Liver (tissue), 9 donors: ENCODE data around the gene CHSY1. TPM values are rescaled to one million over a fixed set of nuclear protein-coding genes. Genes with fewer than 3 reads are reported as not detected.

Source experiments
- DNase-seq: peaks from one replicate; pipeline ENCODE4 v3.0.0-alpha.2; 2017; ENCODE audit warnings: low spot score
- H3K27ac ChIP-seq, 2 donors: one replicate each; pipeline ENCODE4 v1.7.0; 2013; ENCODE audit warnings: inconsistent platforms in 2 of 2, low read length in 2 of 2, control low read depth in 1 of 2, low read depth in 1 of 2, mild to moderate bottlenecking in 1 of 2
- H3K27me3 ChIP-seq, 4 donors: one replicate each; pipeline versions ENCODE4 v1.6.1 to v1.7.0; 2013; ENCODE audit warnings: low read length in 3 of 4, inconsistent platforms in 1 of 4, mild to moderate bottlenecking in 1 of 4, moderate library complexity in 1 of 4; ENCODE audit not compliant: control insufficient read depth in 4 of 4, insufficient read depth in 4 of 4
- H3K36me3 ChIP-seq, 4 donors: one replicate each; pipeline versions ENCODE4 v1.6.1 to v1.7.0; 2013; ENCODE audit warnings: low read length in 3 of 4, mild to moderate bottlenecking in 3 of 4, low read depth in 1 of 4, moderate library complexity in 1 of 4; ENCODE audit not compliant: control insufficient read depth in 4 of 4, insufficient read depth in 3 of 4
- H3K4me1 ChIP-seq, 4 donors: one replicate each; pipeline versions ENCODE4 v1.6.1 to v1.7.0; 2013; ENCODE audit warnings: low read length in 3 of 4, mild to moderate bottlenecking in 3 of 4, moderate library complexity in 1 of 4; ENCODE audit not compliant: control insufficient read depth in 4 of 4, insufficient read depth in 4 of 4
- H3K4me3 ChIP-seq, 3 donors: one replicate each; pipeline versions ENCODE4 v1.6.1 to v1.7.0; 2013; ENCODE audit warnings: low read length in 3 of 3, control low read depth in 1 of 3, low read depth in 1 of 3, mild to moderate bottlenecking in 1 of 3
- H3K9ac ChIP-seq, 2 donors: one replicate each; pipeline ENCODE4 v1.7.0; 2013; ENCODE audit warnings: low read length in 2 of 2, mild to moderate bottlenecking in 2 of 2, moderate library complexity in 2 of 2, control low read depth in 1 of 2, low read depth in 1 of 2
- H3K9me3 ChIP-seq, 4 donors: one replicate each; pipeline versions ENCODE4 v1.6.1 to v1.7.0; 2013; ENCODE audit warnings: low read length in 3 of 4; ENCODE audit not compliant: control insufficient read depth in 4 of 4
- ATF3 ChIP-seq: IDR thresholded peaks from 2 replicates; pipeline ENCODE4 v1.6.1; 2016; ENCODE audit warnings: antibody characterized with exemption
- EGR1 ChIP-seq, 2 donors: IDR thresholded peaks; 2 replicates each; pipeline ENCODE4 v1.6.1; 2016 to 2018; ENCODE audit warnings: antibody characterized with exemption in 2 of 2, low read depth in 2 of 2
- FOXA1 ChIP-seq: IDR thresholded peaks from 2 replicates; pipeline ENCODE4 v1.6.1; 2016; ENCODE audit warnings: antibody characterized with exemption
- FOXA2 ChIP-seq: IDR thresholded peaks from 2 replicates; pipeline ENCODE4 v1.6.1; 2016; ENCODE audit warnings: antibody characterized with exemption
- GABPA ChIP-seq, 2 donors: IDR thresholded peaks in 1 of 2; conservative IDR thresholded peaks in 1 of 2; 2 replicates each; pipeline ENCODE4 v1.6.1; 2016; ENCODE audit warnings: antibody characterized with exemption in 2 of 2, mild to moderate bottlenecking in 1 of 2, moderate library complexity in 1 of 2
- HNF4A ChIP-seq, 2 donors: conservative IDR thresholded peaks; 2 replicates each; pipeline ENCODE4 v1.6.1; 2016; ENCODE audit warnings: antibody characterized with exemption in 2 of 2, mild to moderate bottlenecking in 2 of 2
- HNF4G ChIP-seq: IDR thresholded peaks from 2 replicates; pipeline ENCODE4 v1.6.1; 2016; ENCODE audit warnings: antibody characterized with exemption
- NR2F2 ChIP-seq: IDR thresholded peaks from 2 replicates; pipeline ENCODE4 v1.6.1; 2016; ENCODE audit warnings: antibody characterized with exemption
- REST ChIP-seq: IDR thresholded peaks from 2 replicates; pipeline ENCODE4 v1.6.1; 2016; ENCODE audit warnings: antibody characterized with exemption, mild to moderate bottlenecking
- SP1 ChIP-seq: IDR thresholded peaks from 2 replicates; pipeline ENCODE4 v1.6.1; 2018; ENCODE audit warnings: antibody characterized with exemption, mild to moderate bottlenecking
- TAF1 ChIP-seq: conservative IDR thresholded peaks from 2 replicates; pipeline ENCODE4 v1.6.1; 2016; ENCODE audit warnings: antibody characterized with exemption, mild to moderate bottlenecking
- WGBS: extraction: QIAGEN DNeasy Blood & Tissue Kit; methylation state at CpG from one replicate; pipeline ENCODE4 v1.1.7; 2013; 5-methylcytosine and 5-hydroxymethylcytosine counted together
- polyA plus RNA-seq, 2 donors: library from polyadenylated mRNA; stranded (reverse) in 1 of 2; unstranded in 1 of 2; fragments of 200-250 nt in 1 of 2; fragments of >200 nt in 1 of 2; fragmentation: Nextera tagmentation in 1 of 2; extraction: Ambion mirVana in 1 of 2; gene quantifications; one replicate each; pipeline versions ENCODE4 v1.2.1 to v1.2.3, GENCODE V29; 2013 to 2015
- total RNA-seq, 2 donors: library from RNA; depleted of rRNA; stranded (reverse); fragments of >200 nt; gene quantifications; one replicate each; pipeline ENCODE4 v1.2.3, GENCODE V29; 2014
- TF ChIP-seq, protein P1 (sequence below): IDR thresholded peaks from 2 replicates; pipeline ENCODE4 v1.6.1; 2016; ENCODE audit warnings: antibody characterized with exemption
- TF ChIP-seq, protein P2 (sequence below): fragments of 150-350 bp; IDR thresholded peaks from 2 replicates; pipeline ENCODE4 v1.5.1; 2017; ENCODE audit warnings: improper control_type of control experiment, low read depth, low read length; ENCODE audit not compliant: missing input control
- donor health status: healthy.
- donor health status: healthy.
- donor health status: healthy.
- donor health status: healthy.
- donor health status: healthy.

CHSY1 gene
- total and polyA plus RNA-seq, 4 donors: 1.4 to 12.3 (median 6.6) TPM

DNA sequence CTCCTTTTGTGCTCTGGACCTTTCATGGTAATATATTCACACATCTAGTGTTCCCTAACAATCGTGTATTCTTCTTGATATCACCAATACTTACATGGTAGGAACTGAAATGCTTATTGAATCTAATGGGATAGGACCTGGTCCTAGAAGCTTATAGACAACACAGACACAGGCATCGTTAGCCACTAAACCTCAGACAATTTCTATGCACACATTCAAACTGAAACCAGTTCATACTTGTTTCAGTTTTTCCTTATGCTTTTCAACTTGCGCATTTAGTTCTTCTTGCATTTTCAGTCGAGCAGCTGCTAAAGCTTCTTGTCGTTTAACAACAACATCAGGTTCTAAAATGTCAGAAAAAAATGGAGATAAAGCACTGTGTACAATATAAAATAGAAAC lies 23.2 kb upstream of the CHSY1 start:
- Histone ChIP-seq H3K27ac (no peak overlapping the region), H3K9me3 (no peaks in the 10 kb centered on the region), H3K4me1 (peaks cover 0 to 23% (median 9%) of the 10 kb centered on the region in 4 donors), H3K27me3 (no peaks in the 10 kb centered on the region), H3K4me3 (no peak overlapping the region), H3K36me3 (peaks cover 18 to 52% (median 48%) of the 10 kb centered on the region in 4 donors), H3K9ac (no peak overlapping the region)
- DNase-seq: no peak
- 90% methylated on average over 5 of the region's 5 CpGs for WGBS
- TF ChIP-seq NR2F2 (no peak), EGR1 (IDR thresholded peaks at IDR 0.05; ENCODE audit: low read depth in 2 of 2) (no peak), GABPA (IDR thresholded peaks at IDR 0.05 in 1 of 2, conservative IDR thresholded peaks at IDR 0.05 in 1 of 2) (no peak), HNF4G (no peak), ATF3 (no peak), TAF1 (no peak), FOXA2 (no peak), FOXA1 (no peak)
- TF ChIP-seq, protein P1, sequence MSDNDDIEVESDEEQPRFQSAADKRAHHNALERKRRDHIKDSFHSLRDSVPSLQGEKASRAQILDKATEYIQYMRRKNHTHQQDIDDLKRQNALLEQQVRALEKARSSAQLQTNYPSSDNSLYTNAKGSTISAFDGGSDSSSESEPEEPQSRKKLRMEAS: no peak

GRCh38 chr15:101273534-101273933 lies 21.7 kb upstream of the CHSY1 start:
- Histone ChIP-seq H3K4me1 (peaks cover 0 to 16% (median 4%) of the 10 kb centered on the region in 4 donors), H3K27me3 (no peaks in the 10 kb centered on the region), H3K9me3 (no peaks in the 10 kb centered on the region), H3K9ac (no peak overlapping the region), H3K4me3 (no peak overlapping the region), H3K36me3 (peaks cover 18 to 54% (median 51%) of the 10 kb centered on the region in 4 donors), H3K27ac (no peak overlapping the region)
- TF ChIP-seq FOXA1: no peak
- TF ChIP-seq, protein P1: no peak
- no peak for TF ChIP-seq HNF4A (conservative IDR thresholded peaks at IDR 0.05)
- TF ChIP-seq, protein P2, sequence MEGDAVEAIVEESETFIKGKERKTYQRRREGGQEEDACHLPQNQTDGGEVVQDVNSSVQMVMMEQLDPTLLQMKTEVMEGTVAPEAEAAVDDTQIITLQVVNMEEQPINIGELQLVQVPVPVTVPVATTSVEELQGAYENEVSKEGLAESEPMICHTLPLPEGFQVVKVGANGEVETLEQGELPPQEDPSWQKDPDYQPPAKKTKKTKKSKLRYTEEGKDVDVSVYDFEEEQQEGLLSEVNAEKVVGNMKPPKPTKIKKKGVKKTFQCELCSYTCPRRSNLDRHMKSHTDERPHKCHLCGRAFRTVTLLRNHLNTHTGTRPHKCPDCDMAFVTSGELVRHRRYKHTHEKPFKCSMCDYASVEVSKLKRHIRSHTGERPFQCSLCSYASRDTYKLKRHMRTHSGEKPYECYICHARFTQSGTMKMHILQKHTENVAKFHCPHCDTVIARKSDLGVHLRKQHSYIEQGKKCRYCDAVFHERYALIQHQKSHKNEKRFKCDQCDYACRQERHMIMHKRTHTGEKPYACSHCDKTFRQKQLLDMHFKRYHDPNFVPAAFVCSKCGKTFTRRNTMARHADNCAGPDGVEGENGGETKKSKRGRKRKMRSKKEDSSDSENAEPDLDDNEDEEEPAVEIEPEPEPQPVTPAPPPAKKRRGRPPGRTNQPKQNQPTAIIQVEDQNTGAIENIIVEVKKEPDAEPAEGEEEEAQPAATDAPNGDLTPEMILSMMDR: no peak
- no peak for TF ChIP-seq GABPA (IDR thresholded peaks at IDR 0.05 in 1 of 2, conservative IDR thresholded peaks at IDR 0.05 in 1 of 2)
- TF ChIP-seq TAF1: no peak
- TF ChIP-seq REST: no peak
- TF ChIP-seq SP1: no peak
- no peak for TF ChIP-seq EGR1 (IDR thresholded peaks at IDR 0.05; ENCODE audit: low read depth in 2 of 2)
- WGBS: 87% methylated on average over 5 of the region's 5 CpGs
- no peak for DNase-seq
